Erythroblast (primary cell): ENCODE results near the gene EXTL1.
"Not testable (repeated sequence)": the region's sequence is repeated elsewhere in the genome, so short reads cannot be mapped to it uniquely, and the experiment has no call there.

Experiments
- DNase-seq, 2 experiments: peaks; one replicate each; lab custom pipeline; 2025; lab: John Stamatoyannopoulos, UW
- GATA1 ChIP-seq: IDR thresholded peaks from 2 replicates; pipeline ENCODE4 v1.6.1; 2011; ENCODE audit warnings: low read depth, mild to moderate bottlenecking, control low read depth, low read length, moderate library complexity
- POLR2A ChIP-seq: IDR thresholded peaks from 2 replicates; pipeline ENCODE4 v1.6.1; 2011; ENCODE audit warnings: mild to moderate bottlenecking, low read length

EXTL1 gene, protein sequence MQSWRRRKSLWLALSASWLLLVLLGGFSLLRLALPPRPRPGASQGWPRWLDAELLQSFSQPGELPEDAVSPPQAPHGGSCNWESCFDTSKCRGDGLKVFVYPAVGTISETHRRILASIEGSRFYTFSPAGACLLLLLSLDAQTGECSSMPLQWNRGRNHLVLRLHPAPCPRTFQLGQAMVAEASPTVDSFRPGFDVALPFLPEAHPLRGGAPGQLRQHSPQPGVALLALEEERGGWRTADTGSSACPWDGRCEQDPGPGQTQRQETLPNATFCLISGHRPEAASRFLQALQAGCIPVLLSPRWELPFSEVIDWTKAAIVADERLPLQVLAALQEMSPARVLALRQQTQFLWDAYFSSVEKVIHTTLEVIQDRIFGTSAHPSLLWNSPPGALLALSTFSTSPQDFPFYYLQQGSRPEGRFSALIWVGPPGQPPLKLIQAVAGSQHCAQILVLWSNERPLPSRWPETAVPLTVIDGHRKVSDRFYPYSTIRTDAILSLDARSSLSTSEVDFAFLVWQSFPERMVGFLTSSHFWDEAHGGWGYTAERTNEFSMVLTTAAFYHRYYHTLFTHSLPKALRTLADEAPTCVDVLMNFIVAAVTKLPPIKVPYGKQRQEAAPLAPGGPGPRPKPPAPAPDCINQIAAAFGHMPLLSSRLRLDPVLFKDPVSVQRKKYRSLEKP

DNA sequence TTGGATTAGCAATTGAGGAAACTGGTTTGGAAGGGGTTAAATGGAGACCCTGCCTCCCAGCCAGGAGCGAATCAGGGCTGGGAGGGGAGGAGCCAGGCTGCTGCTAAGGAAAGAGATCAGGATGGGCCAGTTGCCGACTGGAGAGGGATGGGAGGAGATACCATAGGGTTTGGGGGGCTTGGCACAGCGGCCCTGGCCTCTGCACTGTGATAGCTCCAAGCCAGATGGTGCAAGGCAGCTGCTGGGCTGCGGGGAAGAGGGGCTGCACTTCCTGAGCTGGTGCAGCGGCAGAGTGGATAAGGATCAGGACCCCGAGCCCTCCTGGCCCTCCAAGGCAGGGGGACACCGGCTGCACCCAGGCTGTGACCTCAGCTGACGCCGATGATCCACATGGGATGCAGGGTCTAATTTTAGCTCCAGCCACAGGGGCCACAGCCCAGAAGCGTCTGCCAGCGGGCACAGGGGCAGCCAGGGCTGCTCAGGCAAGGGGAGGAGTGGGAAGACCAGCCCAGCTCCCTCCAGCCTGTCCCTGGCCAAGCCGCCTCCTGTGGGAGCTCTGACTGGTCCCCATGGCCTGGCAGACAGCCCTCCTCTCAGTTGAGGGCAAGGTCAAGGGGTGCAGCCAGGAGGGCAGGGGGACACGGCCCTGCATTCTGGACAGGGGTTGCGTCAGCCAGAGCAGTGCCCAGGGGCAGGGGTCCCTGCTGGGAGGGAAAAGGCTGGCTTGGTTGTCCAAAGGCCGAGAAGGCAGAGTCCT is at the start of gene EXTL1:
TSS of gene EXTL1 (plus strand) at position 129 of the 757 bp plus-strand sequence. CDS start 872 bp downstream, outside the sequence.
- DNase-seq = no peak
- TF ChIP-seq POLR2A = no peak
- TF ChIP-seq GATA1 = no peak

GRCh38 chr1:25971811-25972180 is 49.8 kb upstream of the EXTL1 start:
- TF ChIP-seq GATA1 (no peak), POLR2A (no peak)
- DNase-seq = no peak

DNA sequence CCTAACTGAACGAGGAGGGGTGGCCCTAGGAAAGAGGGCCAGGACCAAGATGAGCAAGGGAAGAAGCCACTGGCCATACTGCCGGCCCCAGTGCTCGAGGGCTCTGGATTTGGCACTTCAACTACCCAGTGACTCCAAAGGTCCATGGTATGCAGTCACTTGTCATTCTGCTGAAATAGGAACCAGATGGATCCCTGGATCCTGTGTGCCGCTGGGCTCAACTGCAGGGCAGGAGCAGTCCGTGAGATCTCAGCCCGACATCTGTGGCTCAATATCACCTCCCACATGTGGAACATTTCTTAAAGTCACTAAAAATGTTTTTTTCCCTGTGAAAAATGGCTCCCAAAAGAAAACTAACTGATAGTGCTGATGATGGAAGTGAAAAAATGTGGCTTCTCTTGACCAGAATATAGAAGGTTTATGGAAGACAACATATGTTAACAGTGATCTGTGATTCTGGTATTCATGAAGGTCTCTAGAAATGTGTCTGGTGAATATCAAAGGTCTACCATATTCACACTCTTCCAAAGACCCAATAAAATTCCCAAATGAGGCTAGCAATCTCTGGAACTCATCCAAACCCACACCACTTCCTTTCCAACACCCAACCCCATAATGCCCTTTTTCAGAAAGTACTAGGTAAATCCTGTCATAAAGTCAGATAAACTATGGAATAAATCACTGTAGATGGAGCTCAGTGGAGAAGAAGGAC is 47.8 kb upstream of the EXTL1 start:
- no peak for DNase-seq

GRCh38 chr1:25977801-25978200 is 43.8 kb upstream of the EXTL1 start:
- no peak for DNase-seq
- TF ChIP-seq GATA1 (no peak), POLR2A (no peak)

More for the DNA sequence above, 47.8 kb upstream of the EXTL1 start:
- TF ChIP-seq POLR2A (no peak), GATA1 (no peak)

DNA sequence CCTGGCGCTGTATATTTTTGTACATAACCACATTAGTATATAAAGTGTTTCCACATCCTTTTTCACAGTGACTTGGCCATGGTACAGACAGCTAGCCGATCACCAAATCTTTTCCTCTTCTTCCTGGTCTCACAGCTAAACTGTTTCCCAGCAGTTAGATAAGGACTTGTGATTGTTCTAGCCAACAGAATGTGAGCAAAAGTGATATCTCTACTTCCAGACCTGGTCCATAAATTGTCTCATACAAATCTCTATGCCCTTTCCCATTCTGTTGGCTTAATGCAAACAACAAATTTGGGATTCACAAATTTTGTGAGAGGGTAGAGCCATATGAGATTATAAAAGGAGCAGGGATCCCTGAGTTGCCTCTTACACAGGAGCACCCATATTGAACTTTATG is 43.2 kb upstream of the EXTL1 start:
- DNase-seq = no peak
- no peak for TF ChIP-seq POLR2A
- no peak for TF ChIP-seq GATA1

DNA sequence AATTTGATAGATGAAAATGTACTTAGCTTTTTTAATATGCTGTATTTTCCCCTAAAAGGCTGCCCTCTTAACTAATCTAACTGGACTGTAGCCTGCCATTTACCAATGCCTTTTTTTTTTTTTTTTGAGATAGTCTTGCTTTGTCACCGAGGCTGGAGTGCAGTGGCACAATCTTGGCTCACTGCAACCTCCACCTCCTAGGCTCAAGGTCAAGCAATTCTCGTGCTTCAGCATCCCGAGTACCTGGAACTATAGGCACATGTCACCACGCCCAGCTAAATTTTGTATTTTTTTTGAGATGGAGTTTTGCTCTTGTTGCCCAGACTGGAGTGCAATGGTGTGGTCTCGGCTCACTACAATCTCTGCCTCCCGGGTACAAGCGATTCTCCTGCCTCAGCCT is 42.4 kb upstream of the EXTL1 start:
- no peak for DNase-seq
- TF ChIP-seq GATA1 (no peak), POLR2A (no peak)

DNA sequence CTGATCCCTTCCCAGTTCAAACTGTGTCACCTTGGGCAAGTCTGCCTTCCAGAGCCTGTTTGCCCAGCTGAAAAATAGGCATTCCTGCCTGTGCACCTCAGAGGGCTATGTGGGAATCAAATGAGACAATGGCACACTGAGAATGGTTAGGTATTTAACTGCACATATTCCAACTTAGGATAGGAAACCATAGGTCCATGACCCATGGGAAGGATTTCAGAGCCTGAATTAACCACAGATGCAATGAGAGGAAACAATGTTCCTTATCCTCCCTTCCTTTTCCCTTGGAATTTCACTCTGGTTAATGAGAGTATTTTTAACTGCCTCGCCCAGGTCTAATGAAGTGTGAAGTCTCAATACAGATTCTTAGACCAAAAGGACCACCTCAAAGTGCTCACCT is 36.4 kb upstream of the EXTL1 start:
- DNase-seq = no peak
- no peak for TF ChIP-seq GATA1
- no peak for TF ChIP-seq POLR2A

- TF ChIP-seq POLR2A (no peak), GATA1 (no peak)
- no peak for DNase-seq
Measured at GRCh38 chr1:25985670-25986069, 35.9 kb upstream of the EXTL1 start.

DNA sequence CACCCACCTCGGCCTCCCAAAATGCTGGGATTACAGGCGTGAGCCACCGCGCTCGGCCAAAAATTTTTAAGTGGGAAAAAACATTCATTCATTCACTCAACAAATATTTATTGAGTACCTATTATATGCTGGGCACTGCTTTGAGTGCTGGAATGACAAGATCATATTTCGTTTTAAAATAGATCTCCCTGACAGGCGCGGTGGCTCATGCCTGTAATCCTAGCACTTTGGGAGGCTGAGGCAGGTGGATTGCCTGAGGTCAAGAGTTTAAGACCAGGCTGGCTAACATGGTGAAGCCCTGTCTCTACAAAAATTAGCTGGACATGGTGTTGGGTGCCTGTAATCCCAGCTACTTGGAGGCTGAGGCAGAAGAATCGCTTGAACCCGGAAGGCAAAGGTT is 34.8 kb upstream of the EXTL1 start:
- DNase-seq = not testable (repeated sequence)

DNA sequence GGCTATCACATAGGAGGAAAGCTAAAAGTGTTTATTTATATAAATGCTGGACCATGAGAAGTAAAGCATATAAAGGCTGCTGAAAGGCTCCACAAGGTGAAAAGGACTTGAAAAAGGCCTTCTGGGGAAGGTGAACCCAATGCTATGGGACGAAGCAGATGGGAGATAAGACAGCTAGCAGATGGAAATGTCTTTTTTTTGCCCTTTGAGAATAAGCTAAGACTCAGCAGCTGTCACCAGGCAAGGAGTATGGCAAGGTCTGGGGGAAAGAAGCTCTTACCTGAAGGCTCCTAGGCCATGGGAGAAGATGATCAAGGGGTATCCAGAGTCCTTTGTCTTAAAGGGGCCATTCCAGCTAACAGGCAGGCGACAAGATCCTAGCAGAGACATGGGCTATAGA is 33.6 kb upstream of the EXTL1 start:
- no peak for TF ChIP-seq POLR2A
- no peak for TF ChIP-seq GATA1

DNA sequence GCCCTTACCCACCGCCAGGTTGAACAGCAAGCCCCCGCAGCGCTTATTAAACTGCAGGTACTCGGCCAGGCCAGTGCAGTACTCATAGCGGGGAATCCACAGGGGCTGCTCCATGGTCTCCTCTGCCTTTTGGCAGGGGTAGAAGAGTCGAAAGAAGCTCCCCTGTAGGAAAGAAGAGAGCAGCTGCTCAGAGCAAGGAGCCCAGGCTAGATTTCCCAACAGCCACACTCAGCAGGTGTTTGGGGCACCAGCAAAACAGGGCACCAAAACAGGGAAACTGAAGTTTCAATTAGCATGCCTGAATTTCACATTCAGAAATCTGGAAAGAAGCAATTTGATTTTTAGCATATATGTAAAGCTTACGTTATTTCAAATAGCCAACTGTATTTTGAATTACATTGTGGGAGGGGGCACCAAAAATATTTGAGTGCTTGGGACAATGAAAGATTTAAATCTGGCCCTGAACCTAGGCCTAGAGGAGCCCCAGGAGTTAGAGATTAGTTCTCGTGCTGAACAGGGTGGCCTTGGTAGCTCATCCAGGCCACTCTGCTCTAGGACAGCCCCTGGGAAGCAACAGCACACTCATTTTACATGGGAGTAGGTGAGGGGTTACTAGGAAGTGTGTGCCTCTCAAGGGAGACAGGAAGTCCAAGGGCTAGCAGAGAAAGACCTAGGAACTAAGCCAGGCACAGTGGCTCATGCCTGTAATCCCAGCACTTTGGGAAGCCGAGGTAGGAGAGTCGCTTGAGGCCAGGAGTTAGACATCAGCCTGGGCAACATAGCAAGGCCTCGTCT is 31.9 kb upstream of the EXTL1 start:
- TF ChIP-seq POLR2A = no peak
- no peak for TF ChIP-seq GATA1

More for the DNA sequence above, 33.6 kb upstream of the EXTL1 start:
- DNase-seq = no peak

GRCh38 chr1:25990251-25990650 is 31.3 kb upstream of the EXTL1 start:
- DNase-seq = no peak
- no peak for TF ChIP-seq POLR2A
- TF ChIP-seq GATA1 = no peak

More for the DNA sequence above, 31.9 kb upstream of the EXTL1 start:
- no peak for DNase-seq
